SK-N-MC (cell line): ENCODE measurements around the gene KCNJ18.
"Not testable (repeated sequence)": the region's sequence is repeated elsewhere in the genome, so short reads cannot be mapped to it uniquely, and the experiment has no call there.

Experiments used
- EZH2 ChIP-seq: fragments of 200-600 bp; sonication (generic); IDR thresholded peaks from one replicate; pipeline ENCODE4 v1.6.1; 2017; ENCODE audit warnings: antibody characterized with exemption
- POLR2AphosphoS5 ChIP-seq: IDR thresholded peaks from 2 replicates; pipeline ENCODE4 v1.6.1; 2012; ENCODE audit warnings: mild to moderate bottlenecking, low read depth, low read length, borderline replicate concordance

- not testable (repeated sequence) for TF ChIP-seq EZH2, POLR2AphosphoS5
Observed at GRCh38 chr17:21691883-21692703, at the start of gene KCNJ18.
